ENCODE measurements around the gene IMMT.

- TF ChIP-seq CTCF (IDR thresholded peaks at IDR 0.05): no peak
- TF ChIP-seq POLR2A (IDR thresholded peaks at IDR 0.05): no peak
Observed at GRCh38 chr2:86139981-86140380, 55.3 kb downstream of the IMMT start.
